ENCODE results near the gene PCDHB11.

GRCh38 chr5:141245250-141245717 lies 45.9 kb downstream of the PCDHB11 start, which contains the start of gene PCDHB15:
- TF ChIP-seq CTCF (IDR thresholded peaks at IDR 0.05) (no peak), POLR2A (IDR thresholded peaks at IDR 0.05) (no peak)

Measured in lower leg skin (tissue), 3 donors.